HepG2 (cell line): ENCODE results near the gene CCDC121. TPM values are rescaled to one million over a fixed set of nuclear protein-coding genes. Genes with fewer than 3 reads are reported as not detected.
A peak's percentile ranks its signal among the peaks of the same experiment; 100 is the strongest.

Experiments used
- ARID5B ChIP-seq: IDR thresholded peaks from 2 replicates; pipeline ENCODE4 v1.4.0; 2020; ENCODE audit warnings: mild to moderate bottlenecking, missing genetic modification reagents
- FOSL1 ChIP-seq: sonication (generic); formaldehyde crosslinking; IDR thresholded peaks from 2 replicates; pipeline ENCODE4 v1.9.0; 2021; ENCODE audit warnings: missing genetic modification reagents, borderline replicate concordance
- KIAA2018 ChIP-seq: sonication (generic); formaldehyde crosslinking; IDR thresholded peaks from 2 replicates; pipeline ENCODE4 v1.5.0; 2020; ENCODE audit warnings: mild to moderate bottlenecking, missing genetic modification reagents, borderline replicate concordance
- KLF11 ChIP-seq: IDR thresholded peaks from 2 replicates; pipeline ENCODE4 v1.6.1; 2016; ENCODE audit warnings: missing compliant biosample characterization
- SNAPC2 ChIP-seq: sonication (generic); formaldehyde crosslinking; IDR thresholded peaks from 2 replicates; pipeline ENCODE4 v1.8.1; 2022; ENCODE audit warnings: mild to moderate bottlenecking, missing genetic modification reagents
- SYNCRIP ChIP-seq: fragments of 200-400 bp; formaldehyde crosslinking; IDR thresholded peaks from 2 replicates; pipeline ENCODE4 v1.6.1; 2018; ENCODE audit warnings: mild to moderate bottlenecking, low read depth, low read length; ENCODE audit not compliant: insufficient read depth
- ZNF563 ChIP-seq: sonication (generic); formaldehyde crosslinking; IDR thresholded peaks from 2 replicates; pipeline ENCODE4 v1.8.0; 2022; ENCODE audit warnings: mild to moderate bottlenecking, moderate library complexity, missing genetic modification reagents
- ZNF605 ChIP-seq: sonication (generic); formaldehyde crosslinking; IDR thresholded peaks from 2 replicates; pipeline ENCODE4 v1.8.0; 2022; ENCODE audit warnings: mild to moderate bottlenecking, missing genetic modification reagents
- polyA plus RNA-seq, 8 experiments: library from polyadenylated mRNA; depleted of rRNA in 3 of 8; stranded (reverse) in 7 of 8; unstranded in 1 of 8; fragments of >200 nt; fragmentation: Illumina TruSeq in 4 of 8; extraction: Trizol in 4 of 8; gene quantifications; 2 replicates each; pipeline versions ENCODE4 v1.2.1 to v1.2.3, GENCODE V29; 2011 to 2016; ENCODE audit warnings: low read depth in 4 of 8, missing spikeins in 1 of 8, mixed read lengths in 1 of 8; ENCODE audit not compliant: insufficient read depth in 1 of 8
- total RNA-seq, 5 experiments: library from RNA; depleted of rRNA; stranded (reverse); fragments of >200 nt; fragmentation: Illumina TruSeq; extraction: Trizol; gene quantifications; 2 replicates each; pipeline ENCODE4 v1.2.3, GENCODE V29; 2016; ENCODE audit warnings: low read depth in 1 of 5
- TF ChIP-seq, protein P1 (sequence below): sonication (generic); formaldehyde crosslinking; IDR thresholded peaks from 2 replicates; pipeline ENCODE4 v1.4.0; 2020; ENCODE audit warnings: mild to moderate bottlenecking, missing genetic modification reagents

Gene CCDC121
- total and polyA plus RNA-seq, 2 of the 13 experiments (the other 11 are each of a cell fraction or from before 2014, with no cell fraction given) = 1.9 to 3.0 TPM

- TF ChIP-seq ARID5B (peak; percentile 81), FOSL1 (peak; percentile 31; the same call in 1 of the 2 replicates), ZNF563 (peak; percentile 71; the same call in 1 of the 2 replicates), ZNF605 (CRISPR knock-in tag) (peak; percentile 81), KIAA2018 (no peak), SYNCRIP (no peak), SNAPC2 (CRISPR knock-in tag) (peak; percentile 79; the same call in 1 of the 2 replicates), KLF11 (CRISPR knock-in tag) (peak; percentile 58; the same call in 1 of the 2 replicates)
- TF ChIP-seq, protein P1, sequence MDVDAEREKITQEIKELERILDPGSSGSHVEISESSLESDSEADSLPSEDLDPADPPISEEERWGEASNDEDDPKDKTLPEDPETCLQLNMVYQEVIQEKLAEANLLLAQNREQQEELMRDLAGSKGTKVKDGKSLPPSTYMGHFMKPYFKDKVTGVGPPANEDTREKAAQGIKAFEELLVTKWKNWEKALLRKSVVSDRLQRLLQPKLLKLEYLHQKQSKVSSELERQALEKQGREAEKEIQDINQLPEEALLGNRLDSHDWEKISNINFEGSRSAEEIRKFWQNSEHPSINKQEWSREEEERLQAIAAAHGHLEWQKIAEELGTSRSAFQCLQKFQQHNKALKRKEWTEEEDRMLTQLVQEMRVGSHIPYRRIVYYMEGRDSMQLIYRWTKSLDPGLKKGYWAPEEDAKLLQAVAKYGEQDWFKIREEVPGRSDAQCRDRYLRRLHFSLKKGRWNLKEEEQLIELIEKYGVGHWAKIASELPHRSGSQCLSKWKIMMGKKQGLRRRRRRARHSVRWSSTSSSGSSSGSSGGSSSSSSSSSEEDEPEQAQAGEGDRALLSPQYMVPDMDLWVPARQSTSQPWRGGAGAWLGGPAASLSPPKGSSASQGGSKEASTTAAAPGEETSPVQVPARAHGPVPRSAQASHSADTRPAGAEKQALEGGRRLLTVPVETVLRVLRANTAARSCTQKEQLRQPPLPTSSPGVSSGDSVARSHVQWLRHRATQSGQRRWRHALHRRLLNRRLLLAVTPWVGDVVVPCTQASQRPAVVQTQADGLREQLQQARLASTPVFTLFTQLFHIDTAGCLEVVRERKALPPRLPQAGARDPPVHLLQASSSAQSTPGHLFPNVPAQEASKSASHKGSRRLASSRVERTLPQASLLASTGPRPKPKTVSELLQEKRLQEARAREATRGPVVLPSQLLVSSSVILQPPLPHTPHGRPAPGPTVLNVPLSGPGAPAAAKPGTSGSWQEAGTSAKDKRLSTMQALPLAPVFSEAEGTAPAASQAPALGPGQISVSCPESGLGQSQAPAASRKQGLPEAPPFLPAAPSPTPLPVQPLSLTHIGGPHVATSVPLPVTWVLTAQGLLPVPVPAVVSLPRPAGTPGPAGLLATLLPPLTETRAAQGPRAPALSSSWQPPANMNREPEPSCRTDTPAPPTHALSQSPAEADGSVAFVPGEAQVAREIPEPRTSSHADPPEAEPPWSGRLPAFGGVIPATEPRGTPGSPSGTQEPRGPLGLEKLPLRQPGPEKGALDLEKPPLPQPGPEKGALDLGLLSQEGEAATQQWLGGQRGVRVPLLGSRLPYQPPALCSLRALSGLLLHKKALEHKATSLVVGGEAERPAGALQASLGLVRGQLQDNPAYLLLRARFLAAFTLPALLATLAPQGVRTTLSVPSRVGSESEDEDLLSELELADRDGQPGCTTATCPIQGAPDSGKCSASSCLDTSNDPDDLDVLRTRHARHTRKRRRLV (CRISPR knock-in tag) = peak; percentile 81; the same call in 1 of the 2 replicates
These were observed 34.7 kb upstream of the CCDC121 start, which contains the start of the genes SLC4A1AP and SUPT7L (continued) for GRCh38 chr2:27663285-27664153.
